ENCODE measurements around the gene ACTG1.

DNA sequence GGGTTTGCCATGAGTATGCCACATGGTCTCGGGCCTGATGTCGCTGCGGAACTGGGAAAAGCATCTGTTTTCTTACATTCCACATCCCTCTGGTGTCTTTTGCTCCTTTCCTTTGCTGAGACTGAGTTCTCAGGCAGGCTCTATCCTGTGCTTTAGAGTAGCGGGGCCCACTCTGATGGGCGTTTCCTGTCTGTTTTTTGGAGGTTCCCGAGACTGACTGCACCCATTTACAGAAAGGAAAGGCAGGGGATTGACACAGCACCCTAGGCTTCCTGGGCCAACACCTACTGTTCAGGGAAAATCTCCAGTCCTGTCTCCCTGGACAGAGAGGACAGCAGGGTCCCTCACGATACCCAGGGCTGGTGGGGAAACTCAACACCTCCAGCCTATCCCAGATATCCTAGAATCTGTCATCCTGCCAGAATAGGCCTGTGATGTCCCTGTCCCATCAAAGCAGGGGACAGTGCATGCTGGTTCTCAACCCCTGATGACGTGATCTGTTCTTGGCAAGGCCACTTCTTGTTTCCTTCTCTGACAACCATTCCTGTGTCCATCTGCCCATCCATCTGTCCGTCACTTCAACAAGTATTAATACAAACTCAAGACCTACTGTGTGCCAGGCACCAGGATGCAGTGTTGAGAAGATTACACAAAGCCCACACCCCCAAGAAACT is 42.2 kb downstream of the ACTG1 start:
- TF ChIP-seq, protein P1, sequence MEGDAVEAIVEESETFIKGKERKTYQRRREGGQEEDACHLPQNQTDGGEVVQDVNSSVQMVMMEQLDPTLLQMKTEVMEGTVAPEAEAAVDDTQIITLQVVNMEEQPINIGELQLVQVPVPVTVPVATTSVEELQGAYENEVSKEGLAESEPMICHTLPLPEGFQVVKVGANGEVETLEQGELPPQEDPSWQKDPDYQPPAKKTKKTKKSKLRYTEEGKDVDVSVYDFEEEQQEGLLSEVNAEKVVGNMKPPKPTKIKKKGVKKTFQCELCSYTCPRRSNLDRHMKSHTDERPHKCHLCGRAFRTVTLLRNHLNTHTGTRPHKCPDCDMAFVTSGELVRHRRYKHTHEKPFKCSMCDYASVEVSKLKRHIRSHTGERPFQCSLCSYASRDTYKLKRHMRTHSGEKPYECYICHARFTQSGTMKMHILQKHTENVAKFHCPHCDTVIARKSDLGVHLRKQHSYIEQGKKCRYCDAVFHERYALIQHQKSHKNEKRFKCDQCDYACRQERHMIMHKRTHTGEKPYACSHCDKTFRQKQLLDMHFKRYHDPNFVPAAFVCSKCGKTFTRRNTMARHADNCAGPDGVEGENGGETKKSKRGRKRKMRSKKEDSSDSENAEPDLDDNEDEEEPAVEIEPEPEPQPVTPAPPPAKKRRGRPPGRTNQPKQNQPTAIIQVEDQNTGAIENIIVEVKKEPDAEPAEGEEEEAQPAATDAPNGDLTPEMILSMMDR (conservative IDR thresholded peaks at IDR 0.05; ENCODE audit: low read depth, low read length) = no peak
- no peak for TF ChIP-seq POLR2A (IDR thresholded peaks at IDR 0.05; ENCODE audit: low read depth, low read length)
- TF ChIP-seq SMC3 (IDR thresholded peaks at IDR 0.05; ENCODE audit: low read depth, low read length) = no peak
- TF ChIP-seq CHD1 (IDR thresholded peaks at IDR 0.05; ENCODE audit: low read depth, low read length) = no peak
- no peak for TF ChIP-seq CEBPB (IDR thresholded peaks at IDR 0.05; ENCODE audit: low read depth, low read length)
- TF ChIP-seq, protein P2, sequence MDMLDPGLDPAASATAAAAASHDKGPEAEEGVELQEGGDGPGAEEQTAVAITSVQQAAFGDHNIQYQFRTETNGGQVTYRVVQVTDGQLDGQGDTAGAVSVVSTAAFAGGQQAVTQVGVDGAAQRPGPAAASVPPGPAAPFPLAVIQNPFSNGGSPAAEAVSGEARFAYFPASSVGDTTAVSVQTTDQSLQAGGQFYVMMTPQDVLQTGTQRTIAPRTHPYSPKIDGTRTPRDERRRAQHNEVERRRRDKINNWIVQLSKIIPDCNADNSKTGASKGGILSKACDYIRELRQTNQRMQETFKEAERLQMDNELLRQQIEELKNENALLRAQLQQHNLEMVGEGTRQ (IDR thresholded peaks at IDR 0.05; ENCODE audit: low read depth, low read length) = no peak
- TF ChIP-seq MXI1 (IDR thresholded peaks at IDR 0.05; ENCODE audit: borderline replicate concordance, low read depth, low read length) = no peak
